ENCODE results near the gene CCDC93. TPM values are rescaled to one million over a fixed set of nuclear protein-coding genes. Genes with fewer than 3 reads are reported as not detected.

Gene CCDC93
- total and polyA plus RNA-seq, 2 of the 4 experiments (the other 2 are of a cell fraction): 8.1 to 17.2 TPM

GRCh38 chr2:117931978-117932377 is 81.9 kb downstream of the CCDC93 start:
- POLR2A ChIA-PET (ENCODE audit: unreplicated experiment): no interaction called here
- in situ Hi-C loops (cut with MboI; ENCODE audit: low sequenced_read_pairs): loop anchor here (10.0 kb wide), 1 partner anchor 107 kb away; no protein-coding TSS in a partner anchor

More at GRCh38 chr2:117931978-117932377, 81.9 kb downstream of the CCDC93 start:
- Histone ChIP-seq H4K8ac (ENCODE audit: low read depth in 2 of 2, low read length in 2 of 2) (no peak overlapping the region), H2BK20ac (ENCODE audit: low read depth, low read length) (no peak overlapping the region), H3K27me3 (ENCODE audit: control insufficient read depth, insufficient read depth, low read length) (no peaks in the 10 kb centered on the region), H3K18ac (ENCODE audit: low read depth, low read length) (no peak overlapping the region), H2BK5ac (ENCODE audit: low read depth, low read length, poor library complexity, severe bottlenecking) (no peak overlapping the region), H3K23ac (ENCODE audit: low read depth, low read length) (no peak overlapping the region), H3K4ac (ENCODE audit: low read depth, low read length) (no peak overlapping the region), H3K4me2 (ENCODE audit: low read depth, low read length) (no peak overlapping the region), H3K27ac (ENCODE audit: insufficient read depth, low read length) (no peak overlapping the region), H3K9ac (ENCODE audit: low read depth, low read length) (no peak overlapping the region), H2BK120ac (ENCODE audit: low read depth, low read length) (no peak overlapping the region), H3K14ac (replicated peaks; ENCODE audit: low read depth, low read length) (no peak overlapping the region), H4K5ac (ENCODE audit: low read depth, low read length) (no peak overlapping the region), H3K4me1 (ENCODE audit: control insufficient read depth, insufficient read depth, low read length) (peaks cover 5% of the 10 kb centered on the region; the same call in 1 of the 2 replicates), H2AFZ (replicated peaks; ENCODE audit: low read length, poor library complexity) (no peak overlapping the region), H2BK15ac (ENCODE audit: low read depth, low read length) (no peak overlapping the region), H3K56ac (ENCODE audit: extremely low read depth, insufficient read depth, low read length) (no peak overlapping the region), H3K36me3 (ENCODE audit: control insufficient read depth, insufficient read depth, low read length) (peaks cover 53% of the 10 kb centered on the region), H3K9me1 (ENCODE audit: insufficient read depth, low read length) (peaks cover 3% of the 10 kb centered on the region; the same call in 1 of the 2 replicates), H3K4me3 (ENCODE audit: insufficient read depth, low read depth, low read length) (no peak overlapping the region), H3K79me1 (ENCODE audit: low read depth in 1 of 2, low read length in 2 of 2) (peaks cover 0 to 5% of the 10 kb centered on the region in 2 experiments; a peak in 1 of 4 replicates), H4K20me1 (ENCODE audit: insufficient read depth, low read length) (no peaks in the 10 kb centered on the region), H2AK5ac (ENCODE audit: low read depth, low read length) (no peak overlapping the region), H3K9me3 (ENCODE audit: control insufficient read depth, insufficient read depth, low read length) (no peaks in the 10 kb centered on the region), H2AK9ac (replicated peaks; ENCODE audit: low read depth, low read length, poor library complexity) (no peak overlapping the region), H4K91ac (ENCODE audit: insufficient read depth, low read depth, low read length) (no peak overlapping the region)
- dilution Hi-C loops (cut with HindIII; ENCODE audit: low sequenced_read_pairs, unreplicated experiment) (no loop called here), intact Hi-C loops (cut with micrococcal nuclease) (no loop called here)
- DNase-seq (no peak), ATAC-seq (ENCODE audit: low read depth) (no peak)
- no peak for TF ChIP-seq CEBPB (IDR thresholded peaks at IDR 0.05; ENCODE audit: low read depth, low read length)
- no peak for TF ChIP-seq RAD21 (IDR thresholded peaks at IDR 0.05; ENCODE audit: low read length)
- TF ChIP-seq CTCF (conservative IDR thresholded peaks at IDR 0.05; ENCODE audit: low read depth, low read length): no peak
- no peak for TF ChIP-seq MAZ (IDR thresholded peaks at IDR 0.05; ENCODE audit: borderline replicate concordance, low read depth, low read length)
- TF ChIP-seq ELK1 (IDR thresholded peaks at IDR 0.05; ENCODE audit: borderline replicate concordance, low read depth, low read length): no peak
- no peak for TF ChIP-seq MAFK (IDR thresholded peaks at IDR 0.05; ENCODE audit: low read depth, low read length)
- TF ChIP-seq POLR2A (IDR thresholded peaks at IDR 0.05; ENCODE audit: low read depth, low read length): no peak
- TF ChIP-seq SMC3 (IDR thresholded peaks at IDR 0.05; ENCODE audit: low read depth, low read length): no peak
- TF ChIP-seq MXI1 (IDR thresholded peaks at IDR 0.05; ENCODE audit: borderline replicate concordance, low read depth, low read length): no peak
- CTCF ChIA-PET: interaction anchor here (1.4 to 1.5 kb wide), 2 partner anchors 8 to 14 kb away, joined by 3 to 4 read pairs; no protein-coding TSS in a partner anchor
- WGBS, 2 experiments (ENCODE audit: extremely low coverage in 2 of 2, insufficient read length in 1 of 2): 100% methylated on average over 1 of the region's 7 CpGs; no CpG with 5 or more reads in 1 of the 2 experiments
- no TSS peak for BruUV-seq (replicated peaks)

Measured in IMR-90 (cell line).